Transverse colon (tissue), 4 donors: ENCODE results near the gene HIVEP3.

Source experiments
- EP300 ChIP-seq: sonication (generic); formaldehyde crosslinking; IDR thresholded peaks from one replicate; pipeline ENCODE4 v1.6.1; 2017; ENCODE audit warnings: antibody characterized with exemption, low read depth
- POLR2A ChIP-seq: fragments of 450-650 bp; IDR thresholded peaks from one replicate; pipeline ENCODE4 v1.6.1; 2016; ENCODE audit warnings: antibody characterized with exemption, mild to moderate bottlenecking, moderate library complexity
- POLR2AphosphoS5 ChIP-seq, 3 donors: sonication (generic); formaldehyde crosslinking; IDR thresholded peaks; one replicate each; pipeline ENCODE4 v1.6.1; 2016; ENCODE audit warnings: antibody characterized with exemption in 3 of 3
- TF ChIP-seq, protein P1 (sequence below), 5 experiments: fragments of 200-600 bp in 3 of 5; fragments of 450-650 bp in 2 of 5; sonication (generic) in 3 of 5; IDR thresholded peaks; 1 replicate in 2 of 5; 2 replicates in 3 of 5; pipeline ENCODE4 v1.5.1; 2016 to 2017; ENCODE audit warnings: antibody characterized with exemption in 5 of 5, inconsistent platforms in 3 of 5, mild to moderate bottlenecking in 2 of 5, moderate library complexity in 1 of 5

DNA sequence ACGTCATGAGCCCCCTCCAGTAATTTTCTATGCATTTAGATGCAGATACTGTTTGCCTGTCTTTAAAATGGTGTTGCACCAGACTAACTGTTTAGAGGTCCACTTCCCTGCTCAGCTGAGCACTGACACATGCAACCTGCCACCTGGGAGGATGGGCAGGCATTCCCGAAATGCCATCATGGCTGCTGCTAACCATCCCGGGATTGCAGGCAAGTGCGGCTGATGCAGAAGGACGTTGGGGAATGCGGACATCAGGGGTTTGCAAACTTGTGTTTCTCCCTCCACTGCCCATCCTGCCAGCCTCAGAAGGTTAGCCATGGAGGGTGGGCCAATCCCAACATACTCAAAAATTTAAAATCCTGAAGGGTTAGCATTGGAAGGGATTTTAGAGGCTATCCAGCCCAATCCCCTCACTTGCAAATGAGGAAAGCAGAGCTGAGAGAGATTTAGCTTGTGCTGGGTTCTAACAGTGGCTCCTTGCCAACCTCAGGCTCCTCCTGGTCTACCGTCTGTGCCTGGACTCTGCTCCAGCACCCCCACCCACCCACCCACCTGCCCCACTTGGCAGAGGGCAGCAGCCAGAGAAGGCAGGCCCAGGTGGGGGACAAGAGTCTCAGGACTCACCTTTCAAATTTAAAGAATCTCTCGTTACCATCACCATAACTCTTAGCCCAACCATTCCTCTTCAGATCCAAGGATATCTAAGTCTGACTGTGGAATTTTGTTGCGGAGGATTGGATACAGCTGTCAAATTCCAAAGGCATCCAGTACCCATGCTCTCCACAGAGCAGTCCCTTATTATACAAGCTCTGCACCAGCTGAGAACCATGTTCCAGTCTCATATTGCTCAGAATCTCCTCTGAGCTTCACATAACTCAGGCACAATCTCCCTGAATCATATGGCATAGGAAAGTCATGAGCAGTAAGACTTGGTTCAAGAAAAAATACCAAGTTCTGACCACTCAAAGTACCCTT is 34.2 kb downstream of the HIVEP3 start:
- TF ChIP-seq, protein P1, sequence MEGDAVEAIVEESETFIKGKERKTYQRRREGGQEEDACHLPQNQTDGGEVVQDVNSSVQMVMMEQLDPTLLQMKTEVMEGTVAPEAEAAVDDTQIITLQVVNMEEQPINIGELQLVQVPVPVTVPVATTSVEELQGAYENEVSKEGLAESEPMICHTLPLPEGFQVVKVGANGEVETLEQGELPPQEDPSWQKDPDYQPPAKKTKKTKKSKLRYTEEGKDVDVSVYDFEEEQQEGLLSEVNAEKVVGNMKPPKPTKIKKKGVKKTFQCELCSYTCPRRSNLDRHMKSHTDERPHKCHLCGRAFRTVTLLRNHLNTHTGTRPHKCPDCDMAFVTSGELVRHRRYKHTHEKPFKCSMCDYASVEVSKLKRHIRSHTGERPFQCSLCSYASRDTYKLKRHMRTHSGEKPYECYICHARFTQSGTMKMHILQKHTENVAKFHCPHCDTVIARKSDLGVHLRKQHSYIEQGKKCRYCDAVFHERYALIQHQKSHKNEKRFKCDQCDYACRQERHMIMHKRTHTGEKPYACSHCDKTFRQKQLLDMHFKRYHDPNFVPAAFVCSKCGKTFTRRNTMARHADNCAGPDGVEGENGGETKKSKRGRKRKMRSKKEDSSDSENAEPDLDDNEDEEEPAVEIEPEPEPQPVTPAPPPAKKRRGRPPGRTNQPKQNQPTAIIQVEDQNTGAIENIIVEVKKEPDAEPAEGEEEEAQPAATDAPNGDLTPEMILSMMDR (IDR thresholded peaks at IDR 0.05) = no peak
- TF ChIP-seq EP300 (no peak), POLR2A (no peak), POLR2AphosphoS5 (IDR thresholded peaks at IDR 0.05) (no peak)
